ENCODE results near the gene PPM1M. TPM values are rescaled to one million over a fixed set of nuclear protein-coding genes. Genes with fewer than 3 reads are reported as not detected.

PPM1M gene
- polyA plus RNA-seq, result 10 to 100 TPM; 57.1 to 83.6 (median 66.8) TPM

- Mint-ChIP-seq H3K36me3 (peaks cover 4 to 21% (median 5%) of the 10 kb centered on the region in 3 donors), H3K27me3 (ENCODE audit: low read depth in 3 of 3) (peaks cover 2 to 8% (median 6%) of the 10 kb centered on the region in 3 donors), H3K4me1 (peaks cover 65 to 79% of the 10 kb centered on the region in 2 donors), H3K27ac (peak within 1 kb of the TSS; percentile 92 to 97 (median 96)), H3K9me3 (no peaks in the 10 kb centered on the region), H3K4me3 (peak within 1 kb of the TSS; percentile 84 to 87 (median 86))
- peak; percentile 84 to 85 (median 85) for DNase-seq
Measured at GRCh38 chr3:52245322-52246263, at the start of gene PPM1M. TSS of gene PPM1M (plus strand) at chr3:52245759. CDS start at chr3:52245825, 66 bp downstream.

- Mint-ChIP-seq H3K27me3 (ENCODE audit: low read depth in 3 of 3) (peaks cover 7 to 14% (median 9%) of the 10 kb centered on the region in 3 donors), H3K4me1 (peaks cover 26 to 30% of the 10 kb centered on the region in 2 donors), H3K9me3 (peaks cover 0 to 1% (median 0%) of the 10 kb centered on the region in 6 donors), H3K4me3 (no peak overlapping the region), H3K36me3 (peaks cover 1 to 4% (median 3%) of the 10 kb centered on the region in 3 donors), H3K27ac (peak overlapping the region in 4 of 6 donors; percentile 52 to 97 (median 93))
- DNase-seq, result no peak
Measured at GRCh38 chr3:52195823-52196331, 49.7 kb upstream of the PPM1M start.

GRCh38 chr3:52196977-52197376 lies 48.6 kb upstream of the PPM1M start:
- peaks cover 32 to 33% of the 10 kb centered on the region in 2 donors for H3K4me1 Mint-ChIP-seq
- H3K4me3 Mint-ChIP-seq, result peak overlapping the region in 4 of 5 donors; percentile 86 to 98 (median 95)
- H3K36me3 Mint-ChIP-seq, result peaks cover 3 to 4% (median 4%) of the 10 kb centered on the region in 3 donors
- H3K27me3 Mint-ChIP-seq (ENCODE audit: low read depth in 3 of 3), result peaks cover 7 to 14% (median 9%) of the 10 kb centered on the region in 3 donors
- no peak for DNase-seq
- H3K9me3 Mint-ChIP-seq, result peaks cover 0 to 1% (median 0%) of the 10 kb centered on the region in 6 donors
- H3K27ac Mint-ChIP-seq, result peak overlapping the region; percentile 94 to 97 (median 97)

GRCh38 chr3:52197499-52197841 lies 48.1 kb upstream of the PPM1M start:
- DNase-seq, result no peak
- Mint-ChIP-seq H3K27ac (peak overlapping the region; percentile 94 to 97 (median 97)), H3K4me1 (peaks cover 33 to 38% of the 10 kb centered on the region in 2 donors), H3K4me3 (peak overlapping the region; percentile 86 to 98 (median 94)), H3K27me3 (ENCODE audit: low read depth in 3 of 3) (peaks cover 7 to 14% (median 9%) of the 10 kb centered on the region in 3 donors), H3K36me3 (peaks cover 3 to 7% (median 4%) of the 10 kb centered on the region in 3 donors), H3K9me3 (peaks cover 0 to 1% (median 0%) of the 10 kb centered on the region in 6 donors)

- peak within 1 kb of the TSS; percentile 94 to 97 (median 97) for H3K27ac Mint-ChIP-seq
- H3K27me3 Mint-ChIP-seq (ENCODE audit: low read depth in 3 of 3), result peaks cover 7 to 12% (median 9%) of the 10 kb centered on the region in 3 donors
- H3K4me3 Mint-ChIP-seq, result peak within 1 kb of the TSS; percentile 86 to 98 (median 95)
- H3K4me1 Mint-ChIP-seq, result peaks cover 35 to 40% of the 10 kb centered on the region in 2 donors
- H3K36me3 Mint-ChIP-seq, result peaks cover 3 to 12% (median 4%) of the 10 kb centered on the region in 3 donors
- DNase-seq, result peak; percentile 95 to 96 (median 96)
- H3K9me3 Mint-ChIP-seq, result peaks cover 0 to 1% (median 0%) of the 10 kb centered on the region in 6 donors
Measured at GRCh38 chr3:52197842-52198625, 47.5 kb upstream of the PPM1M start, which contains the start of gene ALAS1. TSS of gene ALAS1 (plus strand) at chr3:52198160. CDS start at chr3:52199242, 1,082 bp downstream.

- Mint-ChIP-seq H3K9me3 (peaks cover 0 to 1% (median 0%) of the 10 kb centered on the region in 6 donors), H3K4me3 (peak overlapping the region; percentile 86 to 98 (median 95)), H3K36me3 (peaks cover 8 to 20% (median 10%) of the 10 kb centered on the region in 3 donors), H3K27me3 (ENCODE audit: low read depth in 3 of 3) (peaks cover 4 to 12% (median 9%) of the 10 kb centered on the region in 3 donors), H3K27ac (peak overlapping the region; percentile 88 to 97 (median 94)), H3K4me1 (peaks cover 35 to 40% of the 10 kb centered on the region in 2 donors)
- DNase-seq, result no peak
Measured at GRCh38 chr3:52198643-52199608, 46.6 kb upstream of the PPM1M start.

- peaks cover 18 to 36% (median 20%) of the 10 kb centered on the region in 3 donors for H3K36me3 Mint-ChIP-seq
Measured at GRCh38 chr3:52200981-52201679, 44.4 kb upstream of the PPM1M start.

GRCh38 chr3:52202384-52203077 lies 43.0 kb upstream of the PPM1M start:
- H3K4me1 Mint-ChIP-seq, result peaks cover 29 to 36% of the 10 kb centered on the region in 2 donors
- peaks cover 4 to 10% (median 9%) of the 10 kb centered on the region in 3 donors for H3K27me3 Mint-ChIP-seq (ENCODE audit: low read depth in 3 of 3)
- H3K4me3 Mint-ChIP-seq, result no peak overlapping the region
- peak overlapping the region in 1 of 6 donors; percentile 45 for H3K27ac Mint-ChIP-seq
- H3K36me3 Mint-ChIP-seq, result peaks cover 21 to 45% (median 23%) of the 10 kb centered on the region in 3 donors
- DNase-seq, result no peak
- H3K9me3 Mint-ChIP-seq, result peaks cover 0 to 1% (median 0%) of the 10 kb centered on the region in 6 donors

More at GRCh38 chr3:52200981-52201679, 44.4 kb upstream of the PPM1M start:
- Mint-ChIP-seq H3K27ac (peak overlapping the region in 1 of 6 donors; percentile 55), H3K4me3 (no peak overlapping the region), H3K4me1 (peaks cover 35 to 40% of the 10 kb centered on the region in 2 donors), H3K9me3 (peaks cover 0 to 1% (median 0%) of the 10 kb centered on the region in 6 donors), H3K27me3 (ENCODE audit: low read depth in 3 of 3) (peaks cover 4 to 12% (median 9%) of the 10 kb centered on the region in 3 donors)
- DNase-seq, result no peak

GRCh38 chr3:52203701-52204100 lies 41.9 kb upstream of the PPM1M start:
- Mint-ChIP-seq H3K27ac (peak overlapping the region in 1 of 6 donors; percentile 17), H3K4me3 (no peak overlapping the region), H3K9me3 (peaks cover 0 to 1% (median 0%) of the 10 kb centered on the region in 6 donors), H3K4me1 (peaks cover 21 to 28% of the 10 kb centered on the region in 2 donors), H3K36me3 (peaks cover 21 to 55% (median 31%) of the 10 kb centered on the region in 3 donors), H3K27me3 (ENCODE audit: low read depth in 3 of 3) (peaks cover 0 to 2% (median 2%) of the 10 kb centered on the region in 3 donors)
- no peak for DNase-seq

- H3K4me3 Mint-ChIP-seq, result no peak overlapping the region
- H3K4me1 Mint-ChIP-seq, result peaks cover 13 to 20% of the 10 kb centered on the region in 2 donors
- no peak for DNase-seq
- no peaks in the 10 kb centered on the region for H3K27me3 Mint-ChIP-seq (ENCODE audit: low read depth in 3 of 3)
- H3K27ac Mint-ChIP-seq, result peak overlapping the region in 1 of 6 donors; percentile 25
- H3K36me3 Mint-ChIP-seq, result peaks cover 21 to 61% (median 31%) of the 10 kb centered on the region in 3 donors
- H3K9me3 Mint-ChIP-seq, result peaks cover 0 to 1% (median 0%) of the 10 kb centered on the region in 6 donors
Measured at GRCh38 chr3:52204337-52205073, 41.1 kb upstream of the PPM1M start.

Data from immature natural killer cell (primary cell).